Retinal pigment epithelial cell (primary cell): ENCODE measurements around the gene RNF225.

Experiments
- DNase-seq: peaks from one replicate; pipeline ENCODE4 v3.0.0-alpha.2; 2010; ENCODE audit warnings: low read depth
- H3K4me3 ChIP-seq: 2 replicates; pipeline ENCODE4 v1.5.1; 2011; ENCODE audit warnings: mild to moderate bottlenecking, low read length, control low read depth, moderate library complexity
- CTCF ChIP-seq: conservative IDR thresholded peaks from 2 replicates; pipeline ENCODE4 v1.5.1; 2011; ENCODE audit warnings: low read depth, low read length, control low read depth, inconsistent platforms

The RNF225 gene

GRCh38 chr19:58351990-58352755 is 43.3 kb upstream of the RNF225 start:
- DNase-seq = no peak
- H3K4me3 ChIP-seq = no peak overlapping the region
- TF ChIP-seq CTCF = no peak

DNA sequence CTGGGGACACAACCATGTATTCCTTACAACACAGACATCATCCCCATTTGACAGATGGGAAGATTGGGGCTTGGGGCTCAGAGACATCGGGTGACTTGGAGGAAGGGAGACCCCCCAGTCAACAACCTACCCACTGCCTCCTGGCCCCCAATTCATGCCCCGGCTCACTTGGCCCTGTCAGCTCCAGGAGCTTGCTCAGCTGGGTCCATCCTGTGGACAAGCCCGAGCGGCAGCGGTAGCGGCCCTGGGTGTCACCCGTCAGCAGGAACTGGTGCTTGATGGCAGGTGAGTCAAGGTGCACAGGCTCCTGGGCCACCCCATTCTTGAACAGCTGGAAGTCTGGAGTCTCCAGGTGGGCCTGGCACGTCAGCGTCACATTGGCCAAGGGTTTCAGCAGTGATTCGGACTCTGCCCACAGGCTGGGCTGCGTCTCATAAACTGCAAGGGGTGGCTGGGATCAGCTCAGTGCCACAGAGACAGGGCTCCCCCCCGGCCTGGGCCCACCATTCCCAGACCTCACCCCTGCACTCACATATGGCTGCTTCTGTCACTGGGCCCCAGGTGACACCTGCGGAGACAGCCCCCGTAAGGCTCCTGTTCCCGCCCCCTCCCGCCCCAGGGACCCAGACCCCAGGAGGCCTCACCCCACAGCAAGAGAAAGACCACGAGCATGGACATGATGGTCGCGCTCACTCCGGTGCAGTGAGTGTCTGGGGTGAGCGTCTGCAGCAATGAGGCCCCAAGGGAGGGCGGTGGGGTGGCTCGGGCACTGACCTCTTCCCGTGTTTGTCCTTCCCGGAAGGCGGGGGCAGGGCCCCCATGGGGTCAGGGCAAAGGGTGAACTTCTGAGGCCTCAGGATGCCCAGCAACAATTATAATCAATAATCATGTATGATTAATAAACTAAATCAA is 42.4 kb upstream of the RNF225 start, which contains the start of gene A1BG:
TSS of gene A1BG (minus strand) at position 733 of the 912 bp plus-strand sequence. CDS start at position 678, 55 bp downstream.
- H3K4me3 ChIP-seq = no peak within 1 kb of the TSS
- DNase-seq = no peak
- TF ChIP-seq CTCF = no peak

DNA sequence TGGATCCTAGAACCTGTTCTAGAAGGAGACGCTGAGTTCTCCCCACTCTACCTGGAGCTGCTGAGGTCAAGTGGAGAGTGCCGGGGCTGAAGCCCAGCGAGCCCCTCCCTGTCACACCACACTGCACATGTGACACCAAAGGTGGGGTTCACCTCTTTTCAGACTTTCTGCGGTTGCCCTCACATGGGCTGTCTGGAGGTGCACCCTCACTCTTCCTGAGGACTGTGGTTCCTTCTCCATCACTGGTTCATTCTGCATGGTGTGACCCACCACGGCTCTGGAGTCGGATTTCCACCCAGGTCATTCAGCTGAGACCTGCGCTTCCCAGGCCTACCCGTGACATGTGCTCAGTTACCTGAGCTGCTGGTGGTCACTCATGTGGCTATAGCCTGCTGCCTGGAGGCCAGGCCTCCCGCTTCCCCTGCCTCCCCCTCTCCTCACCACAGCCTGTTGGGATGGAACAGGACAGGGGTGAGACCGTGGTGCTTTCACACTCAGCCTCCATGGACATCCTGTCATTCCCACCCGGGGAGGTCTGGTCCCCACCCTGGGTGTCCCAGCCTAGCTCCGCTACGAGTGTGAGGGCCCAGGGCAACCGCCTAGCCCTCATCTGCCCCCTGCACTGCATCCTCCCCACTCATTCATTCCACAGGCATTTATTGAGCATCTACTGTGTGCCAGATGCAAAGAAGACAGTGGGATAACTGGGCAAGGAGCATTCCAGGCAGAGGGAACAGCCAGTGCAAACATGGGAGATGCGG is 41.6 kb upstream of the RNF225 start:
- H3K4me3 ChIP-seq = no peak overlapping the region
- no peak for TF ChIP-seq CTCF
- no peak for DNase-seq

- no peak for DNase-seq
- no peak overlapping the region for H3K4me3 ChIP-seq
- TF ChIP-seq CTCF = no peak
Observed at GRCh38 chr19:58354478-58355030, 40.9 kb upstream of the RNF225 start.

DNA sequence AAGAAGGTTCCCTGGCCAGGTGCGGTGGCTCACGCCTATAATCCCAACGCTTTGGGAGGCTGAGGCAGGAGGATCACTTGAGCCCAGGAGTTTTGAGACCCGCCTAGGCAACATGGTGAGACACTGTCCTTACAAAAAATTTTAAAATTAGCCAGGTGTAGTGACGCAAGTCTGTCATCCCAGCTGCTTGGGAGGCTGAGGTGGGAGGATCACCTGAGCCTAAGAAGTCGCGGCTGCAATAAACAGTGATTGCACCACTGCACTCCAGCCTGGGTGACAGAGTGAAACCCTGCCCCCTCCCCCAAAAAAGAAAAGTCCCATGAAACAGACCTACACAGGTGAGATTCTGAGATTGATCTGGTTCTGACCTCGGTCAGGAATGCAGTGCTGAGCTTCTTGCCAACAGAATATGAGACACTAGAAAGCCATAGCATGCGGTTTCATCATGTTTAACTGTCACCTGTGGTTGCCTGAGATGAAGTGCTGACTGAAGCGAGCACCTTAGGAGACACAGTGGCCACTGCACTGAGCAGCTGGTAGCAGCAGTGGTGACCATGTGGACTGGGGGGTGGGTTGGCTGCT is 40.1 kb upstream of the RNF225 start:
- no peak overlapping the region for H3K4me3 ChIP-seq
- no peak for DNase-seq
- no peak for TF ChIP-seq CTCF

- DNase-seq = no peak
- no peak overlapping the region for H3K4me3 ChIP-seq
Observed at GRCh38 chr19:58355908-58356765, 39.3 kb upstream of the RNF225 start.

More at GRCh38 chr19:58355908-58356765, 39.3 kb upstream of the RNF225 start:
- TF ChIP-seq CTCF = no peak
